PC-9 (cell line): ENCODE data around the gene USP7.

Experiments used
- CTCF ChIP-seq: fragments of 200-600 bp; sonication (generic); conservative IDR thresholded peaks from 2 replicates; pipeline ENCODE4 v1.6.1; 2017; ENCODE audit warnings: mixed run types, antibody characterized with exemption, mild to moderate bottlenecking, moderate library complexity
- EZH2 ChIP-seq: fragments of 200-600 bp; sonication (generic); IDR thresholded peaks from 2 replicates; pipeline ENCODE4 v1.8.0; 2017; ENCODE audit warnings: antibody characterized with exemption, low read depth

GRCh38 chr16:8910811-8911210, 52.9 kb downstream of the USP7 start:
- TF ChIP-seq EZH2: no peak
- TF ChIP-seq CTCF: no peak
